ENCODE results near the gene HLF. TPM values are rescaled to one million over a fixed set of nuclear protein-coding genes. Genes with fewer than 3 reads are reported as not detected.
A peak's percentile ranks its signal among the peaks of the same experiment; 100 is the strongest.

HLF gene
- total RNA-seq, 4 donors from 2014 or later: 8.5 to 17.5 (median 13.3) TPM

- no peak for TF ChIP-seq POLR2AphosphoS5 (IDR thresholded peaks at IDR 0.05)
- 44 to 49% methylated on average over 11 to 25 of the region's 25 CpGs for WGBS, 2 donors (ENCODE audit: low coverage in 1 of 2)
- H3K4me1 ChIP-seq: peaks cover 8 to 33% (median 21%) of the 10 kb centered on the region in 4 donors
- H3K27ac ChIP-seq: peak overlapping the region; percentile 76 to 86 (median 81)
- H3K9me3 ChIP-seq: no peaks in the 10 kb centered on the region
- intact Hi-C loops (cut with DNase I; ENCODE audit: low total_unique reads) (no loop called here), in situ Hi-C loops (cut with MboI; ENCODE audit: low pct_ligation_motif_present in 1 of 4, low pct_unique_long_range_greater_than_20kb in 1 of 4, low sequenced_read_pairs in 3 of 4) (no loop called here)
- peak overlapping the region; percentile 30 to 62 (median 42) for H3K4me3 ChIP-seq
- DNase-seq: no peak
- H3K36me3 ChIP-seq: no peaks in the 10 kb centered on the region
- H3K27me3 ChIP-seq: peaks cover 53% of the 10 kb centered on the region
Measured at GRCh38 chr17:55266051-55266957, 1.5 kb downstream of the HLF start.

DNA sequence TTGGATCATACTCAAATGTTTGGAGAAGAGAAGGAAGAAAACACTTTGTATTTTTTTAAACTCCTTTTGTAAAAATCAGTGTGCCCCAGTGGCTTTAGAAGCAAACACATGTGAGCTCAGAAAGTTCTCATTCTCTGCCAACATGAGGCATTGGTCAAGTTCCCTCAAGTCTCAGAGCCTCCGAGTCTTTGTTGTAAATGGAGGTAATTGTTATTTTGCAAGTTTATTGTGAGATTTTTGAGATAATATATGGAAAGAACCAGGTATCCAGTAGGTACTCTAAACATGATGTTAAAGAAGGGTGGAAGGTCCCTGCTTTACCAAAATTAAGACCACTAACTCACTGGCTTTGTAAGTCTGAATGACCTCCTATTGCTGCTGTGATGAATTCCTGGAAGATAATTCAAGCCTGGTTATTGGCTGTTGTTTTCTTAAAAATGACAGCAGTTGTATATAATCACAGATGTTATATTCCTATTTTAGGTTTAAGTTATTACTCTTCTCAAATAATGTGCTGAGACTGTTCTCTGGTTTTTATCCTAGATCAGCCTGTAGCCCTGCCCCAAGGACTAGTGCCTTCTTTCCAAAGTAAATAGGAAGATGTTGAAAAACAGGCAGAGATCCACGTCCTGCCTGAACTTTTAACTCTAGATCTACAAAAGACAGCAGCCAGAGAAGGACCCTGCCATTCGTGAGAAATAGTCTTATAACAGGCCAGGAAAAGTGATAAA lies 2.4 kb downstream of the HLF start:
- DNase-seq: no peak
- intact Hi-C loops (cut with DNase I; ENCODE audit: low total_unique reads): no loop called here
- Histone ChIP-seq H3K9me3 (no peaks in the 10 kb centered on the region), H3K4me3 (peak overlapping the region in 3 of 4 donors; percentile 11 to 62 (median 21)), H3K27ac (peak overlapping the region; percentile 76 to 86 (median 81)), H3K27me3 (peaks cover 45% of the 10 kb centered on the region), H3K4me1 (peaks cover 8 to 33% (median 21%) of the 10 kb centered on the region in 4 donors), H3K36me3 (no peaks in the 10 kb centered on the region)
- in situ Hi-C loops (cut with MboI; ENCODE audit: low pct_ligation_motif_present in 1 of 4, low pct_unique_long_range_greater_than_20kb in 1 of 4, low sequenced_read_pairs in 3 of 4): no loop called here
- WGBS, 2 donors (ENCODE audit: low coverage in 1 of 2): 37% methylated on average over 3 of the region's 3 CpGs; no CpG with 5 or more reads in 1 of the 2 donors
- TF ChIP-seq, protein P1, sequence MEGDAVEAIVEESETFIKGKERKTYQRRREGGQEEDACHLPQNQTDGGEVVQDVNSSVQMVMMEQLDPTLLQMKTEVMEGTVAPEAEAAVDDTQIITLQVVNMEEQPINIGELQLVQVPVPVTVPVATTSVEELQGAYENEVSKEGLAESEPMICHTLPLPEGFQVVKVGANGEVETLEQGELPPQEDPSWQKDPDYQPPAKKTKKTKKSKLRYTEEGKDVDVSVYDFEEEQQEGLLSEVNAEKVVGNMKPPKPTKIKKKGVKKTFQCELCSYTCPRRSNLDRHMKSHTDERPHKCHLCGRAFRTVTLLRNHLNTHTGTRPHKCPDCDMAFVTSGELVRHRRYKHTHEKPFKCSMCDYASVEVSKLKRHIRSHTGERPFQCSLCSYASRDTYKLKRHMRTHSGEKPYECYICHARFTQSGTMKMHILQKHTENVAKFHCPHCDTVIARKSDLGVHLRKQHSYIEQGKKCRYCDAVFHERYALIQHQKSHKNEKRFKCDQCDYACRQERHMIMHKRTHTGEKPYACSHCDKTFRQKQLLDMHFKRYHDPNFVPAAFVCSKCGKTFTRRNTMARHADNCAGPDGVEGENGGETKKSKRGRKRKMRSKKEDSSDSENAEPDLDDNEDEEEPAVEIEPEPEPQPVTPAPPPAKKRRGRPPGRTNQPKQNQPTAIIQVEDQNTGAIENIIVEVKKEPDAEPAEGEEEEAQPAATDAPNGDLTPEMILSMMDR (IDR thresholded peaks at IDR 0.05): peak in 1 of 5 experiments; percentile 21
- TF ChIP-seq EP300 (IDR thresholded peaks at IDR 0.05; ENCODE audit: low read depth) (no peak), POLR2AphosphoS5 (IDR thresholded peaks at IDR 0.05) (peak; percentile 39 to 71 (median 68)), POLR2A (IDR thresholded peaks at IDR 0.05) (no peak)

GRCh38 chr17:55267777-55268648 lies 3.3 kb downstream of the HLF start:
- DNase-seq: no peak
- H3K4me3 ChIP-seq: peak overlapping the region in 3 of 4 donors; percentile 11 to 32 (median 21)
- no peaks in the 10 kb centered on the region for H3K36me3 ChIP-seq
- in situ Hi-C loops (cut with MboI; ENCODE audit: low pct_ligation_motif_present in 1 of 4, low pct_unique_long_range_greater_than_20kb in 1 of 4, low sequenced_read_pairs in 3 of 4) (no loop called here), intact Hi-C loops (cut with DNase I; ENCODE audit: low total_unique reads) (no loop called here)
- H3K27ac ChIP-seq: peak overlapping the region; percentile 76 to 86 (median 81)
- WGBS, 2 donors (ENCODE audit: low coverage in 1 of 2): 79 to 83% methylated on average over 6 to 11 of the region's 11 CpGs
- H3K9me3 ChIP-seq: no peaks in the 10 kb centered on the region
- H3K27me3 ChIP-seq: peaks cover 36% of the 10 kb centered on the region
- no peak for TF ChIP-seq POLR2AphosphoS5 (IDR thresholded peaks at IDR 0.05)
- no peak for TF ChIP-seq POLR2A (IDR thresholded peaks at IDR 0.05)
- peaks cover 8 to 40% (median 26%) of the 10 kb centered on the region in 4 donors for H3K4me1 ChIP-seq

GRCh38 chr17:55268649-55269480 lies 4.1 kb downstream of the HLF start:
- H3K27ac ChIP-seq: peak overlapping the region in 3 of 4 donors; percentile 28 to 86 (median 76)
- H3K36me3 ChIP-seq: no peaks in the 10 kb centered on the region
- H3K9me3 ChIP-seq: no peaks in the 10 kb centered on the region
- DNase-seq: no peak
- peaks cover 28% of the 10 kb centered on the region for H3K27me3 ChIP-seq
- WGBS, 2 donors (ENCODE audit: low coverage in 1 of 2): 73 to 89% methylated on average over 8 of the region's 8 CpGs
- in situ Hi-C loops (cut with MboI; ENCODE audit: low pct_ligation_motif_present in 1 of 4, low pct_unique_long_range_greater_than_20kb in 1 of 4, low sequenced_read_pairs in 3 of 4) (no loop called here), intact Hi-C loops (cut with DNase I; ENCODE audit: low total_unique reads) (no loop called here)
- TF ChIP-seq, protein P1 (IDR thresholded peaks at IDR 0.05): no peak
- TF ChIP-seq EP300 (IDR thresholded peaks at IDR 0.05; ENCODE audit: low read depth): no peak
- TF ChIP-seq POLR2AphosphoS5 (IDR thresholded peaks at IDR 0.05): no peak
- no peak for TF ChIP-seq POLR2A (IDR thresholded peaks at IDR 0.05)
- peak overlapping the region in 1 of 4 donors; percentile 27 for H3K4me3 ChIP-seq
- peaks cover 8 to 42% (median 26%) of the 10 kb centered on the region in 4 donors for H3K4me1 ChIP-seq
